Esophagus squamous epithelium (tissue), 4 donors: ENCODE results near the gene TCEAL4.

ENCODE experiments used
- CTCF ChIP-seq, 6 experiments: fragments of 450-650 bp in 4 of 6; fragments of 200-600 bp in 2 of 6; sonication (generic) in 2 of 6; IDR thresholded peaks; one replicate each; pipeline ENCODE4 v1.5.1; 2016 to 2019; ENCODE audit warnings: antibody characterized with exemption in 6 of 6, mild to moderate bottlenecking in 4 of 6, moderate library complexity in 4 of 6
- POLR2A ChIP-seq, 4 donors: fragments of 450-650 bp; IDR thresholded peaks; one replicate each; pipeline ENCODE4 v1.6.1; 2017; ENCODE audit warnings: antibody characterized with exemption in 4 of 4, mild to moderate bottlenecking in 4 of 4, moderate library complexity in 3 of 4

GRCh38 chrX:103537871-103538387, 47.4 kb upstream of the TCEAL4 start:
- TF ChIP-seq CTCF (IDR thresholded peaks at IDR 0.05) (no peak), POLR2A (IDR thresholded peaks at IDR 0.05) (no peak)
